Activated T-helper 17 cell treated with anti-CD3 and anti-CD28 coated beads, Interleukin-2, amount 50 U/mL, for 72 hours (primary cell): ENCODE results near the gene TXNDC17. TPM values are rescaled to one million over a fixed set of nuclear protein-coding genes. Genes with fewer than 3 reads are reported as not detected.

Experiments used
- ATAC-seq: fragments of 150-1000 bp; cut with Tn5 transposase; replicated peaks from 2 replicates; pipeline ENCODE4 v1.10.0; 2021; ENCODE audit warnings: mild to moderate bottlenecking, moderate library complexity
- H3K27ac Mint-ChIP-seq: one replicate; pipeline ENCODE4 v1.8.0; 2022; ENCODE audit warnings: mixed read lengths
- H3K27me3 Mint-ChIP-seq: one replicate; pipeline ENCODE4 v1.8.0; 2022; ENCODE audit warnings: mixed read lengths
- H3K36me3 Mint-ChIP-seq: one replicate; pipeline ENCODE4 v1.8.0; 2022; ENCODE audit warnings: low read depth, mild to moderate bottlenecking, mixed read lengths
- H3K4me1 Mint-ChIP-seq: one replicate; pipeline ENCODE4 v1.8.0; 2022; ENCODE audit warnings: mixed read lengths
- H3K4me3 Mint-ChIP-seq: one replicate; pipeline ENCODE4 v1.8.0; 2022; ENCODE audit warnings: mild to moderate bottlenecking, mixed read lengths
- H3K9me3 Mint-ChIP-seq: one replicate; pipeline ENCODE4 v1.8.0; 2022; ENCODE audit warnings: mixed read lengths
- total RNA-seq, 2 donors: library from RNA; stranded (reverse); gene quantifications; one replicate each; pipeline ENCODE4 v1.2.3, GENCODE V29; 2022

Gene TXNDC17
- total RNA-seq, 2 donors from 2014 or later = 114 to 160 TPM

- Mint-ChIP-seq H3K4me3 (no peak overlapping the region), H3K27ac (no peak overlapping the region), H3K27me3 (peaks cover 21% of the 10 kb centered on the region), H3K9me3 (no peaks in the 10 kb centered on the region), H3K4me1 (peaks cover 4% of the 10 kb centered on the region), H3K36me3 (no peaks in the 10 kb centered on the region)
- no peak for ATAC-seq
Observed at GRCh38 chr17:6677158-6677831, 36.4 kb downstream of the TXNDC17 start.

- no peak for ATAC-seq
- Mint-ChIP-seq H3K9me3 (no peaks in the 10 kb centered on the region), H3K27me3 (peaks cover 23% of the 10 kb centered on the region), H3K4me3 (no peak overlapping the region), H3K27ac (no peak overlapping the region), H3K4me1 (peaks cover 4% of the 10 kb centered on the region), H3K36me3 (no peaks in the 10 kb centered on the region)
Observed at GRCh38 chr17:6677946-6678345, 37.1 kb downstream of the TXNDC17 start.

- H3K27ac Mint-ChIP-seq = no peak overlapping the region
- no peak overlapping the region for H3K4me3 Mint-ChIP-seq
- H3K27me3 Mint-ChIP-seq = peaks cover 23% of the 10 kb centered on the region
- H3K4me1 Mint-ChIP-seq = peaks cover 4% of the 10 kb centered on the region
- no peak for ATAC-seq
- H3K36me3 Mint-ChIP-seq = no peaks in the 10 kb centered on the region
- no peaks in the 10 kb centered on the region for H3K9me3 Mint-ChIP-seq
Observed at GRCh38 chr17:6679241-6679640, 38.4 kb downstream of the TXNDC17 start.

- no peak overlapping the region for H3K4me3 Mint-ChIP-seq
- ATAC-seq = no peak
- peaks cover 25% of the 10 kb centered on the region for H3K27me3 Mint-ChIP-seq
Observed at GRCh38 chr17:6681176-6681575, 40.3 kb downstream of the TXNDC17 start.

GRCh38 chr17:6681671-6682070 lies 40.8 kb downstream of the TXNDC17 start:
- no peaks in the 10 kb centered on the region for H3K9me3 Mint-ChIP-seq
- H3K4me3 Mint-ChIP-seq = no peak overlapping the region
- no peaks in the 10 kb centered on the region for H3K36me3 Mint-ChIP-seq
- ATAC-seq = no peak
- H3K4me1 Mint-ChIP-seq = peaks cover 4% of the 10 kb centered on the region
- H3K27me3 Mint-ChIP-seq = peaks cover 26% of the 10 kb centered on the region
- no peak overlapping the region for H3K27ac Mint-ChIP-seq

More at GRCh38 chr17:6681176-6681575, 40.3 kb downstream of the TXNDC17 start:
- H3K4me1 Mint-ChIP-seq = peaks cover 4% of the 10 kb centered on the region
- H3K9me3 Mint-ChIP-seq = no peaks in the 10 kb centered on the region
- no peak overlapping the region for H3K27ac Mint-ChIP-seq
- H3K36me3 Mint-ChIP-seq = no peaks in the 10 kb centered on the region

- Mint-ChIP-seq H3K27me3 (peaks cover 26% of the 10 kb centered on the region), H3K27ac (no peak overlapping the region), H3K9me3 (no peaks in the 10 kb centered on the region), H3K4me3 (no peak overlapping the region), H3K4me1 (peaks cover 4% of the 10 kb centered on the region), H3K36me3 (no peaks in the 10 kb centered on the region)
- no peak for ATAC-seq
Observed at GRCh38 chr17:6682339-6682738, 41.5 kb downstream of the TXNDC17 start.

- no peak overlapping the region for H3K27ac Mint-ChIP-seq
- ATAC-seq = no peak
- peaks cover 26% of the 10 kb centered on the region for H3K27me3 Mint-ChIP-seq
- no peaks in the 10 kb centered on the region for H3K9me3 Mint-ChIP-seq
- no peaks in the 10 kb centered on the region for H3K36me3 Mint-ChIP-seq
- no peaks in the 10 kb centered on the region for H3K4me1 Mint-ChIP-seq
- H3K4me3 Mint-ChIP-seq = no peak overlapping the region
Observed at GRCh38 chr17:6683081-6683684, 42.3 kb downstream of the TXNDC17 start.

GRCh38 chr17:6683730-6684459 lies 43.0 kb downstream of the TXNDC17 start:
- H3K27ac Mint-ChIP-seq = no peak overlapping the region
- H3K4me3 Mint-ChIP-seq = no peak overlapping the region
- no peaks in the 10 kb centered on the region for H3K4me1 Mint-ChIP-seq
- peaks cover 20% of the 10 kb centered on the region for H3K27me3 Mint-ChIP-seq
- no peak for ATAC-seq
- no peaks in the 10 kb centered on the region for H3K36me3 Mint-ChIP-seq
- no peaks in the 10 kb centered on the region for H3K9me3 Mint-ChIP-seq

GRCh38 chr17:6684460-6684783 lies 43.6 kb downstream of the TXNDC17 start:
- no peak for ATAC-seq
- Mint-ChIP-seq H3K9me3 (no peaks in the 10 kb centered on the region), H3K4me3 (no peak overlapping the region), H3K27ac (no peak overlapping the region), H3K4me1 (no peaks in the 10 kb centered on the region), H3K27me3 (peaks cover 19% of the 10 kb centered on the region), H3K36me3 (no peaks in the 10 kb centered on the region)

GRCh38 chr17:6684881-6685767 lies 44.3 kb downstream of the TXNDC17 start:
- no peaks in the 10 kb centered on the region for H3K36me3 Mint-ChIP-seq
- no peaks in the 10 kb centered on the region for H3K9me3 Mint-ChIP-seq
- H3K27ac Mint-ChIP-seq = no peak overlapping the region
- no peaks in the 10 kb centered on the region for H3K4me1 Mint-ChIP-seq
- no peak for ATAC-seq
- H3K27me3 Mint-ChIP-seq = peaks cover 23% of the 10 kb centered on the region
- H3K4me3 Mint-ChIP-seq = no peak overlapping the region

- H3K27me3 Mint-ChIP-seq = peaks cover 25% of the 10 kb centered on the region
- H3K36me3 Mint-ChIP-seq = no peaks in the 10 kb centered on the region
- ATAC-seq = no peak
- no peak overlapping the region for H3K4me3 Mint-ChIP-seq
- no peaks in the 10 kb centered on the region for H3K9me3 Mint-ChIP-seq
- no peak overlapping the region for H3K27ac Mint-ChIP-seq
- H3K4me1 Mint-ChIP-seq = no peaks in the 10 kb centered on the region
Observed at GRCh38 chr17:6686026-6686425, 45.2 kb downstream of the TXNDC17 start.

GRCh38 chr17:6688944-6689343 lies 48.1 kb downstream of the TXNDC17 start:
- H3K9me3 Mint-ChIP-seq = no peaks in the 10 kb centered on the region
- H3K4me3 Mint-ChIP-seq = no peak overlapping the region
- H3K4me1 Mint-ChIP-seq = no peaks in the 10 kb centered on the region
- no peaks in the 10 kb centered on the region for H3K36me3 Mint-ChIP-seq
- no peak overlapping the region for H3K27ac Mint-ChIP-seq
- no peak for ATAC-seq
- peaks cover 36% of the 10 kb centered on the region for H3K27me3 Mint-ChIP-seq

GRCh38 chr17:6690641-6691040 lies 49.8 kb downstream of the TXNDC17 start:
- H3K4me3 Mint-ChIP-seq = no peak overlapping the region
- ATAC-seq = no peak
- H3K9me3 Mint-ChIP-seq = no peaks in the 10 kb centered on the region
- no peaks in the 10 kb centered on the region for H3K4me1 Mint-ChIP-seq
- peaks cover 42% of the 10 kb centered on the region for H3K27me3 Mint-ChIP-seq
- H3K36me3 Mint-ChIP-seq = no peaks in the 10 kb centered on the region
- no peak overlapping the region for H3K27ac Mint-ChIP-seq

GRCh38 chr17:6691546-6691945 lies 50.7 kb downstream of the TXNDC17 start:
- no peak overlapping the region for H3K27ac Mint-ChIP-seq
- ATAC-seq = no peak
- H3K9me3 Mint-ChIP-seq = no peaks in the 10 kb centered on the region
- no peaks in the 10 kb centered on the region for H3K4me1 Mint-ChIP-seq
- no peak overlapping the region for H3K4me3 Mint-ChIP-seq
- H3K27me3 Mint-ChIP-seq = peaks cover 40% of the 10 kb centered on the region
- H3K36me3 Mint-ChIP-seq = no peaks in the 10 kb centered on the region
